GM19099 (cell line): Measurements from ENCODE around the gene PNLIPRP2.

Experiments
- POLR2A ChIP-seq: IDR thresholded peaks from 3 replicates; pipeline ENCODE4 v1.6.1; 2011; ENCODE audit warnings: low read depth; ENCODE audit not compliant: insufficient read length; ENCODE audit errors: extremely low read depth

PNLIPRP2 gene

DNA sequence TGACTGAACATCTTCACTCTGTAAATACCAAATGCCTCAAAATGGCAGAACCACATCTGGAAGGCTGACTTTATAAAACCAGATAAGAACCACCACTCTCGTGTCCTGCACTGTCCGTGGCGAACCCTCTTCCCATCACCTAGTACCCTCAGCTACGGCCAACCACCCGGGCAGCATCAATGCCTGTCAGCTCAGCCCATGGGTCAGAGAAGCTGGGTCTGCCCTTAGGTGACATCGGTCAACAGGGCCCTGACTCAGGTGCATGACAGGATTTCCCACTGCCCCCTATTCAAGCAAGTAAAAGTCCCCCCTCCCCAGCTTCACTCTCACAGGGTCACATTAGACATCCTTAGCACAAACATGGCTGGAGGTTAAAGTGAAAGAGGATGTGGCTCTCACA is 65.1 kb downstream of the PNLIPRP2 start:
- no peak for TF ChIP-seq POLR2A

DNA sequence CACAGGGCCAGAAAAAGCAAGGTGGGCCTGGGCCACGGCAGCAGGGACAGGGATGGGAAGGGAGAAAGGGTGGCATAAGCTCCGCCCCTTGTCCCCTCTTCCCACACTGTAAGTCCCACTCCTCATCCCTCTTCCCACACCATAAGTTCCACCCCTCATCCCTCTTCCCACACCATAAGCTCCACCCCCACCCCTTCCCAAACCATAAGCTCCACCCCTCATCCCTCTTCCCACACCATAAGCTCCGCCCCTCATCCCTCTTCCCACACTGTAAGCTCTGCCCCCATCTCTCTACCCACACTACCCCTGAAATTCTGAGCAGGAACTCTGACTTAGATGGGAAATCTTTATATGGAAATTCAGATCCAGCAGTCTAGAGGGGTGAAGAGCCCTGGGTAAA is 65.9 kb downstream of the PNLIPRP2 start:
- no peak for TF ChIP-seq POLR2A

DNA sequence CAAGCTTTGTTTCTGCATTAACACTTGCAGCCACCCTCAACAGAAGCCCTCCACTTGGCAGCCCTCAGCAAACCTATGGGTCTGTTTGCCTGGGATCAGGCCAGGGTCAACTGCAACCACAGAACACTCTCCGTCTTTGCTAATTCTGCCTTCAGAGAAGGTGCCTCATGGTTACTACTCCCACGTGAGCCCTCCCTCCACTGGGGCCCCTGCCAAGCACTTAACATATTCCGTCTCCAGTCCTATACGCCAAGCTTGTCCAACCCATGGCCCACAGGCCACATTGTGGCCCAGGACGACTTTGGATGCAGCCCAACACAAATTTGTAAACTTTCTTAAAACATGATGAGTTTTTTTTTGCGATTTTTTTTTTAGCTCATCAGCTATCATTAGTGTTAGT is 66.9 kb downstream of the PNLIPRP2 start:
- TF ChIP-seq POLR2A = no peak

DNA sequence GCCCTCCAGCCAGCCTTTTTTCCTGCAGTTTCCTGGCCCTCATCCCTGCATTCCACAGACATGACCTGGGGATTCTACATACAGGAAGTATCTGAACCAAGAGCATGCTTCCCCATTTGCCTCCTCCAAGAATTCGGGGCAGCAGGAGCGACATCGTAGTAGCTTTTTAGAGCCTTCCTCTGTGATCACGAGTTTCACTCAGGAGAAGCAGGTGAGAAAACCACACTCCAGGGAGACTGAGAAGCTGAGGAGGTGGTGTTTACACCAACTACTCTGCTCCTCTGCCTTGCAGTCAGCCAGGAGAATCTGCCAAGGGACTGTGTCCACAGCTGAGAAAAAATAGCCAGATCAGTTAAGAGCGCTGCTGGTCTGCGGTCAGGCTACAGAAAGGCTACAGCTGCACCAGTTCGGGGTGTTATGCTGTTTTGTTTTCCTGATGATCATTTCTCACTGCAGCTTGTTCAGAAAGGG is 67.5 kb downstream of the PNLIPRP2 start:
- TF ChIP-seq POLR2A = no peak

GRCh38 chr10:116688741-116689495 is 68.2 kb downstream of the PNLIPRP2 start:
- no peak for TF ChIP-seq POLR2A

DNA sequence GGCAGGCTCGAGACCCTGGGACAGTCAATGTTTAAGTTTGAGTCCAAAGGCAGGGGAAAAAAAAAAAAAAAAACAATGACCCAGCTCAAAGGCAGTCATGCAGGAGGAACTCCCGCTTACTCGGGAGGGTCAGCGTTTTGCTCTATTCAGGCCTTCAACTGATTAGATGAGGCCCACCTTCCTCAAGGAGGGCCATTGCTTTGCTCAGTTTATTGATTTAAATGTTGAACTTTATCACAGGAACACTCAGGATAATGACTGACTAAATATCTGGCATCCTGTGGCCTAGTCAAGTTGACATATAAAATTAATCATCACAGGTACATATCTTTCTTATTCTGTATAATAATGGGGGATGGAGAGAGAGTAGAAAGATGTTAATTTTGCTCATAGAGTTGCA is 69.0 kb downstream of the PNLIPRP2 start:
- TF ChIP-seq POLR2A = no peak

- TF ChIP-seq POLR2A = no peak
Measured at GRCh38 chr10:116690356-116691322, 69.9 kb downstream of the PNLIPRP2 start.

DNA sequence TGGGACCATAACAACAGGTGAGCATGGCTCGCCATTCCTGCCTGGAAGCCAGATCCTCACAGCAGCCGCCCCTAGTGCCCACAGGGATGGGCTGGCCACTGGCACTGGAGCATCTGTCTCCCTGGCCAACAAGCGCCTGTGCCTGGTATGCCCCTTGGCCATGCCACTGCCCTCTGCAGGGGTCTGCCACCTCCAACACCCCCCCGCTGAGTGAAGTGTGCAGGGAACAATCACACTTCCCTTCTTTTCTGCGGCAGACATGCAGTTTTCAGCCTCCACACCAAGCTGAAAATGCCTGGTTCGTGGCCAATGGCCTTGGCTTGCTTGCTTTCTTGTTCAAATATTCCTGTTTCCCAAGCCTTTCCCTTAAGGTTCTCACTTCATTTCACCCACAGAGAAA is 70.9 kb downstream of the PNLIPRP2 start:
- TF ChIP-seq POLR2A = no peak

DNA sequence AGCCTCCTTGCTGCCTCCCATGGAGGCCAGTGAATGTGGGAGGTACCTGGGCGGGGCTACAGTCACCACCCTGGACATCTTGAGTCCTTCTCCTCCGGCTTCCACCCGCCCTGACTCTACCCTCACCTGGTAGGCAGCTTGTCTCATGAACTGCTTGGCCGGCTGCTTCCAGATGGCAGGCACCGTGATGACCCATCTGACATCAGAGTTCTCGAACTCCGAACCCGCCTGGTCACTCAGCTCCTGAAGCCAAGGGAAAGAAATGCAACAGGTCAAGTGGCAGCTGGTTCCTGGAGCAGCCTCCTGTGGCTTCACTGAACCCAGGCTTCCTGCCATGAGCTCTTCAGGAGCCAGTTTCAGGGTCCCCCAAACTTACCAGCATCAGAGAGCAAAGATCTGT is 71.5 kb downstream of the PNLIPRP2 start:
- TF ChIP-seq POLR2A = no peak

GRCh38 chr10:116694243-116694926 is 73.6 kb downstream of the PNLIPRP2 start:
- TF ChIP-seq POLR2A = no peak
